Measurements from ENCODE around the gene RIN3.
A peak's percentile ranks its signal among the peaks of the same experiment; 100 is the strongest.

Gene RIN3

DNA sequence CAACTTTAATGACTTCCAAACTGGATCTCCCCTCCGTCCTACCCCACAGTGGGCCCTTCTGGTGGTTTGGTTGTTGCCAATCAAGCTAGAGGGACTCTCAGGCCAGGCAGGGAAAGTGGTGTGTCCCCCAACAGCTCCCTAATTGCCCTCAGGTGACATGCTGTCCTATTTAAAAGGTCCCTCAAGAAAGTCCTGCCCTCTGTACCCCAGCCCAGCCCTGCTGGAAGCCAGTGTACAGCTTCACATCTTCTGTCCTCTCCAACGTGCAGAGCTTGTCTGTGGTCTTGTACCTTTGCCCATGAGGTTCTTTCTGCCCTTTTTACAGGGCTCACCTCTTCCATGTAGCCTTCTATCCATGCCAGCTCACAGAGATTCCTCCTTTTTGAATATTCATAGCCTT lies 4.2 kb downstream of the RIN3 start:
- no peak for DNase-seq (ENCODE audit: low read depth)
- TF ChIP-seq MYC (IDR thresholded peaks at IDR 0.05; ENCODE audit: low read depth, low read length) (no peak), POLR2A (IDR thresholded peaks at IDR 0.05; ENCODE audit: extremely low read depth, insufficient read length) (no peak)
- no peak overlapping the region for H3K4me3 ChIP-seq (ENCODE audit: low read depth, low read length)

DNA sequence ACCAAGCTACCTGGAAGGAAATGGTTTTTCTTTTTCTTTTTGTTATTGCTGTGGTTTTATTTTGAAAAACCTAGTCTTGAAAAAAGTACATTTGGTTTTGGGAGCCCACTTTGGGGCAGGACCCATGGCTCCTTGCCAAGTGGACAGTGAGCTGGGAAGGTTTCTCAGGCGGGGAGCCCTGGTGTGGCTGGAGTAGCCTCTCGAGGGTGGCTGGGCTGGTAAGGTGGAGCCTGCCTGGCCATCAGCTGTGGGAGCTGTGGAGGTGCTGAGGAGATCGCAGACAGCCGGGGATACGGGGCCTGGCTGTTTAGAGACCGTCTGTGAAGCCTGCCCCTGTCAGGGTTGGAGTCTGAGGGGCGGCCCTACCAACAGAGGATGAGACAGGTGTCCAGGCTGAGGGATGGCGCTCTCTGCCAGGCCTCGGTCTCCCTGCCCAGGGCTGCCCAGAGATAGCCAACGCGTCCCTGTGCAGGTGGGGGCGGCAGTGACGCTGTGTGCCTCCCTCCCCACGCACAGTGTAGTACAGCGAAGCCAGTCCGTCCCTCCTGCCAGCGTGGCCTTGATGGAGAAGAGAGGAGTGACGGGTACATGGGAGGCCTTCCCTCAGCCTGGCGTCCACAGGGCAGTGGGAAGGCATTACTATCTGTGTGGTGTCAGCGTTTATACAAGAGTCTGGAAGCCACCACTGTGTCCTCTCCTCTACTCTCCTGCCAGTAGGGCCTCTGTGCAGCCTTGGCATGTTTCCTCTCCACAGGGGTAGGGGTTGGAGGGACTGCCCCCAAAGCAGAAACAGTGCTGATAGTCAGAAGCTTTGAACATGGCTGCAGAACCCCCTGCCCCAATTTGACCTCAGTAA lies 5.9 kb downstream of the RIN3 start:
- DNase-seq (ENCODE audit: low read depth), result no peak
- no peak overlapping the region for H3K4me3 ChIP-seq (ENCODE audit: low read depth, low read length)
- TF ChIP-seq, protein P1, sequence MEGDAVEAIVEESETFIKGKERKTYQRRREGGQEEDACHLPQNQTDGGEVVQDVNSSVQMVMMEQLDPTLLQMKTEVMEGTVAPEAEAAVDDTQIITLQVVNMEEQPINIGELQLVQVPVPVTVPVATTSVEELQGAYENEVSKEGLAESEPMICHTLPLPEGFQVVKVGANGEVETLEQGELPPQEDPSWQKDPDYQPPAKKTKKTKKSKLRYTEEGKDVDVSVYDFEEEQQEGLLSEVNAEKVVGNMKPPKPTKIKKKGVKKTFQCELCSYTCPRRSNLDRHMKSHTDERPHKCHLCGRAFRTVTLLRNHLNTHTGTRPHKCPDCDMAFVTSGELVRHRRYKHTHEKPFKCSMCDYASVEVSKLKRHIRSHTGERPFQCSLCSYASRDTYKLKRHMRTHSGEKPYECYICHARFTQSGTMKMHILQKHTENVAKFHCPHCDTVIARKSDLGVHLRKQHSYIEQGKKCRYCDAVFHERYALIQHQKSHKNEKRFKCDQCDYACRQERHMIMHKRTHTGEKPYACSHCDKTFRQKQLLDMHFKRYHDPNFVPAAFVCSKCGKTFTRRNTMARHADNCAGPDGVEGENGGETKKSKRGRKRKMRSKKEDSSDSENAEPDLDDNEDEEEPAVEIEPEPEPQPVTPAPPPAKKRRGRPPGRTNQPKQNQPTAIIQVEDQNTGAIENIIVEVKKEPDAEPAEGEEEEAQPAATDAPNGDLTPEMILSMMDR (IDR thresholded peaks at IDR 0.05; ENCODE audit: low read depth, low read length), result no peak
- TF ChIP-seq, protein P2, sequence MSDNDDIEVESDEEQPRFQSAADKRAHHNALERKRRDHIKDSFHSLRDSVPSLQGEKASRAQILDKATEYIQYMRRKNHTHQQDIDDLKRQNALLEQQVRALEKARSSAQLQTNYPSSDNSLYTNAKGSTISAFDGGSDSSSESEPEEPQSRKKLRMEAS (IDR thresholded peaks at IDR 0.05; ENCODE audit: low read depth, low read length), result no peak
- TF ChIP-seq POLR2A (IDR thresholded peaks at IDR 0.05; ENCODE audit: extremely low read depth, insufficient read length) (no peak), MYC (IDR thresholded peaks at IDR 0.05; ENCODE audit: low read depth, low read length) (no peak)

DNA sequence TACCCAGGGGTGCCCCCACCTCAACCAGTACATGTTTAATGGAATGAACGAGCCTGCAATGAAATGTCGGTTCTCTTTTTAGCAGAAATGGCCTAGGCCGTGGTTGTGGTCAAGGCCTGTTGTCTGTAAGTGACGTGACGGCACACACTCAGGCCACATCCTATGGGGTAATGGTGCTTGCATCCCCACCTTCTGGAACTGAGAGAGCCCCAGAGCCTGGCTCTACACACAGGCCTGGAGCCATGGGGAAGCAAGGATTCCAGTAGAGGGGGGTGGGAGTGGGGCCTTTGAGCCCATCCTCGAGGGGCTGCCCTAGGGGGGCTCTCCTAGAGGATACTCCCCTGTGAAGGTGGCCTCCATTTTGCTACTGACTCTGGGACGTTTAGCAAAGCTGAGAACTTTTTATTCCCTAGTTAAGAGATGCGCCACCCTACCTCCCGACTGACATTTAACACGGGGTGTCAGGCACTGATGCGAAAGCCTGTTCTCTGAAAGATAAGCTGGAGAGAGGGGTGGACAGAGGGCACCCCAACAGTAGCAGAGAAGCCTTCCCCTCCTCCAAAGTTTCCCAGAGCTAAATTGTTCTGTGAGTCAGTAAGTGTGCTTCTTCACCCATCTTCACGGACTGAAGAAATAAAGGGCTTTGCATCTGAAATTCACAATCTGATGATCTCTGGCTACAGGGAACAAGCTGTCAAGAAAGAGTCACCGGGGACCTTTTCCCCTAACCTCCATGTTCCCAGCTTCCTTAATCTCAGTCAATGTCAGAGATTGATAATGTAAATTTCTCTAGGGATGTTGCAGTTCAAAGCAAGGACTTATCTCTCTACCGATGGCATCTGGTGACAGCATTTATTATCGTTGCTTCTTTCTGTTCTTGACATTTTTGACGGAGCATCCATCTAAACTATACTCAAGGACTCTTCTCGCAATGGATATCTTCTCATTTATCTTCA lies 6.8 kb downstream of the RIN3 start:
- H3K4me3 ChIP-seq (ENCODE audit: low read depth, low read length), result no peak overlapping the region
- TF ChIP-seq, protein P2 (IDR thresholded peaks at IDR 0.05; ENCODE audit: low read depth, low read length), result no peak
- TF ChIP-seq MYC (IDR thresholded peaks at IDR 0.05; ENCODE audit: low read depth, low read length), result no peak
- TF ChIP-seq, protein P1 (IDR thresholded peaks at IDR 0.05; ENCODE audit: low read depth, low read length), result no peak
- no peak for TF ChIP-seq POLR2A (IDR thresholded peaks at IDR 0.05; ENCODE audit: extremely low read depth, insufficient read length)

DNA sequence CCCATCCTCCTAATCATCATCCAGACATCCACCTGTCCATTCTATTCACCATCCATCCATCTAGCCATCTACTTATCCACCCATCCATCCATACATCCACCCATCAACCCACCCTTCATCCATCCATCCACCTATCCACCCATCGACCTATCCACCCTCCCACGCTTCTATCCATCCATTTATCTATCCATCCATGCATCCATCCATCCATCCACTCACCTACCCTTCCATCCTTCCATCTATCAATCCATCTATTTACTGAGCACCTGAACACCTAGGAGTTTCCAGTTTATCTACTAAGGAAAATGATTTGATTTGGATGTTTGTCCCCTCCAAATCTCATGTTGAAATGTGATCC lies 7.5 kb downstream of the RIN3 start:
- no peak for DNase-seq (ENCODE audit: low read depth)
- TF ChIP-seq MYC (IDR thresholded peaks at IDR 0.05; ENCODE audit: low read depth, low read length) (no peak), POLR2A (IDR thresholded peaks at IDR 0.05; ENCODE audit: extremely low read depth, insufficient read length) (no peak)
- TF ChIP-seq, protein P2 (IDR thresholded peaks at IDR 0.05; ENCODE audit: low read depth, low read length), result no peak
- TF ChIP-seq, protein P1 (IDR thresholded peaks at IDR 0.05; ENCODE audit: low read depth, low read length), result no peak
- H3K4me3 ChIP-seq (ENCODE audit: low read depth, low read length), result no peak overlapping the region

More for the DNA sequence above, 6.8 kb downstream of the RIN3 start:
- peak; percentile 83 for DNase-seq (ENCODE audit: low read depth)

DNA sequence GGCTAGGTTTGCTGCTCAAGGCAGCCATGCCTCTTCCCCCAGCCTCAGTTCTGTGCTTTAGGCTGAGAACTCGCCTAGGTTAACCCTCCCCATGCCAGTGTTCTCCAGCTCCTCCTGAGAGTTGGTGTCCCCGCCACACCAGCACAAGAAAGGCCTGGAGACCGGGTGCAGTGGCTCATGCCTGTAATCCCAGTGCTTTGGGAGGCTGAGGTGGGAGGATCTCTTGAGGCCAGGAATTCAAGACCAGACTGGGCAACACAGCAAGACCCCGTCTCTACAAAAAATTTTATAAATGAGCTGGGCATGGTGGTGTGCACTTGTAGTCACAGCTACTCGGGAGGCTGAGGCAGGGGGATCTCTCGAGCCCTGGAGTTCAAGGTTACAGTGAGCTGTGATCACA lies 10.2 kb downstream of the RIN3 start:
- DNase-seq (ENCODE audit: low read depth), result no peak
- TF ChIP-seq, protein P1 (IDR thresholded peaks at IDR 0.05; ENCODE audit: low read depth, low read length), result no peak
- H3K4me3 ChIP-seq (ENCODE audit: low read depth, low read length), result no peak overlapping the region

DNA sequence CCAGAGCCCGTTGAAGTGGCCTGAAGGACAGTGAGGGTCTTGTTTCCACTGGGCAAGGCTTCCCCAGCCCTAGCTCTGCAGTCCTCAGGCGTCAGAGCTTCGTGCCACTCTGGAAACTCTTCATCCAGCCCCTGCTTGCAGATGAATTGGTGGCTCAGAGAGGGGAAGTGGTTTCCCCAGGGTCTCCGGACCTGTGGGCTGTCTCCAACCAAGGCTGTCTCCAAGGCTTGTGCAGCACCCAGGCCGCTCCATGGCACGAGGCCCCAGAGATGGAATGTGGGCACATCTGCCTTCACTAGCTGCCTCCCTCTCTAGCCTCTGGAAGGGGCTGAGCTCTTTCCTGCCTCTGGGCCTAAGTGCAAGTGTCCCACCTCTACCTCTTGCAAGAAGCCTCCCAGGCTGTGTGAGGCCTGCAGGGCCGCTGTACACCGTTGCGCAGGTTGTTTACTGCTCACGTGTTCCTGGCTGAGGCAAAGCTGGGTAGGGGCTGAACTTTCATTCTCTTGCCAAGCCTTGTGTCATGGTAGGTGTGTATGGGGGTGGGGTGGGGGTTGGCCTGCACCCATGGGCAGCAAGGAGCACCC lies 11.1 kb downstream of the RIN3 start:
- peak; percentile 89 for DNase-seq (ENCODE audit: low read depth)
- no peak overlapping the region for H3K4me3 ChIP-seq (ENCODE audit: low read depth, low read length)
- TF ChIP-seq POLR2A (IDR thresholded peaks at IDR 0.05; ENCODE audit: extremely low read depth, insufficient read length), result no peak
- TF ChIP-seq, protein P2 (IDR thresholded peaks at IDR 0.05; ENCODE audit: low read depth, low read length), result peak; percentile 60
- peak; percentile 66 for TF ChIP-seq MYC (IDR thresholded peaks at IDR 0.05; ENCODE audit: low read depth, low read length)
- TF ChIP-seq, protein P1 (IDR thresholded peaks at IDR 0.05; ENCODE audit: low read depth, low read length), result no peak

All from NB4 (cell line).